Karpas-422 (cell line): ENCODE results near the gene PLA2G12B. TPM values are rescaled to one million over a fixed set of nuclear protein-coding genes. Genes with fewer than 3 reads are reported as not detected.
"Not testable (repeated sequence)": the region's sequence is repeated elsewhere in the genome, so short reads cannot be mapped to it uniquely, and the experiment has no call there.

Experiments used
- DNase-seq: peaks from one replicate; pipeline ENCODE4 v3.0.0-alpha.2; 2015
- H2AFZ ChIP-seq: fragments of 200-600 bp; sonication (generic); 2 replicates; pipeline ENCODE4 v1.6.1; 2014; ENCODE audit warnings: antibody characterized with exemption, low read length, mixed read lengths
- H3K27ac ChIP-seq: fragments of 200-600 bp; sonication (generic); 2 replicates; pipeline ENCODE4 v1.5.1; 2014; ENCODE audit warnings: mild to moderate bottlenecking, low read length, moderate library complexity
- H3K27me3 ChIP-seq: fragments of 200-600 bp; sonication (generic); 2 replicates; pipeline ENCODE4 v1.6.1; 2014; ENCODE audit warnings: low read length, mixed read lengths
- H3K36me3 ChIP-seq: fragments of 200-600 bp; sonication (generic); 2 replicates; pipeline ENCODE4 v1.6.1; 2014; ENCODE audit warnings: low read length, mixed read lengths; ENCODE audit not compliant: insufficient read depth
- H3K4me1 ChIP-seq: fragments of 200-600 bp; sonication (generic); 2 replicates; pipeline ENCODE4 v1.6.1; 2014; ENCODE audit warnings: mild to moderate bottlenecking, low read length, mixed read lengths
- H3K4me2 ChIP-seq: fragments of 200-600 bp; sonication (generic); 2 replicates; pipeline ENCODE4 v1.6.1; 2014; ENCODE audit warnings: low read length, low read depth, mild to moderate bottlenecking; ENCODE audit not compliant: poor library complexity, severe bottlenecking
- H3K4me3 ChIP-seq: fragments of 200-600 bp; sonication (generic); 2 replicates; pipeline ENCODE4 v1.5.1; 2014; ENCODE audit warnings: mild to moderate bottlenecking, antibody characterized with exemption, low read length, mixed read lengths
- H3K79me2 ChIP-seq: fragments of 200-600 bp; sonication (generic); 2 replicates; pipeline ENCODE4 v1.6.1; 2014; ENCODE audit warnings: mild to moderate bottlenecking, low read length, mixed read lengths
- H3K9ac ChIP-seq: fragments of 200-600 bp; sonication (generic); 2 replicates; pipeline ENCODE4 v1.6.0; 2014; ENCODE audit warnings: low read length
- H3K9me2 ChIP-seq: fragments of 200-600 bp; sonication (generic), shearing (Covaris generic); replicated peaks from 2 replicates; pipeline ENCODE4 v1.6.0; 2014; ENCODE audit warnings: mild to moderate bottlenecking, low read length, moderate library complexity; ENCODE audit not compliant: insufficient read depth
- H3K9me3 ChIP-seq: fragments of 300-700, 200-600 bp; sonication (generic); 2 replicates; pipeline ENCODE4 v1.6.1; 2014; ENCODE audit warnings: low read length, mixed read lengths
- H4K20me1 ChIP-seq: fragments of 200-600 bp; sonication (generic); 2 replicates; pipeline ENCODE4 v1.6.1; 2014; ENCODE audit warnings: mild to moderate bottlenecking, antibody characterized with exemption, low read length, low read depth; ENCODE audit not compliant: insufficient read depth
- total RNA-seq: library from RNA; depleted of rRNA; stranded (reverse); fragments of >200 nt; shearing (Covaris generic); gene quantifications from 2 replicates; pipeline ENCODE4 v1.2.3, GENCODE V29; 2014; ENCODE audit warnings: low replicate concordance

PLA2G12B gene
- total RNA-seq, 1 experiment from 2014 or later = not detected

DNA sequence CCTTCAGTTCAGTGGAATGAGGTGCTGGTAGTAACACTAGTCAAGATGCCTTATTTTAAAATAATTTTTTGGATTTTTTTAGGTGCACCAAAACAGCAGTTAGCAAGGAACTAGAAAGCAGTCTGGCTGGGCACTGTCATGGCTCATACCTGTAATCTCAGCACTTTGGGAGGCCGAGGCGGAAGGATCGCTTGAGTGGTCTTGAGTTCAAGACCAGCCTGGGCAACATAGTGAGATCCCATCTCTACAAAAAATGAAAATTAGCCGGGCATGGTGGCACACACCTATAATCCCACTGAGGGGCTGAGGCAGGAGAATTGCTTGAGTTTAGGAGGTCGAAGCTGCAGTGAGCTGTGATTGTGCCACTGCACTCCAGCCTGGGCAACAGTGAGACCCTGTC lies 25.8 kb downstream of the PLA2G12B start:
- H4K20me1 ChIP-seq = no peaks in the 10 kb centered on the region
- no peaks in the 10 kb centered on the region for H3K9me3 ChIP-seq
- no peak overlapping the region for H3K9ac ChIP-seq
- H3K9me2 ChIP-seq = no peaks in the 10 kb centered on the region
- H2AFZ ChIP-seq = no peak overlapping the region
- H3K4me1 ChIP-seq = no peaks in the 10 kb centered on the region
- no peaks in the 10 kb centered on the region for H3K36me3 ChIP-seq
- no peak overlapping the region for H3K4me2 ChIP-seq
- no peak overlapping the region for H3K4me3 ChIP-seq
- no peaks in the 10 kb centered on the region for H3K79me2 ChIP-seq
- H3K27ac ChIP-seq = no peak overlapping the region
- H3K27me3 ChIP-seq = no peaks in the 10 kb centered on the region
- no peak for DNase-seq

DNA sequence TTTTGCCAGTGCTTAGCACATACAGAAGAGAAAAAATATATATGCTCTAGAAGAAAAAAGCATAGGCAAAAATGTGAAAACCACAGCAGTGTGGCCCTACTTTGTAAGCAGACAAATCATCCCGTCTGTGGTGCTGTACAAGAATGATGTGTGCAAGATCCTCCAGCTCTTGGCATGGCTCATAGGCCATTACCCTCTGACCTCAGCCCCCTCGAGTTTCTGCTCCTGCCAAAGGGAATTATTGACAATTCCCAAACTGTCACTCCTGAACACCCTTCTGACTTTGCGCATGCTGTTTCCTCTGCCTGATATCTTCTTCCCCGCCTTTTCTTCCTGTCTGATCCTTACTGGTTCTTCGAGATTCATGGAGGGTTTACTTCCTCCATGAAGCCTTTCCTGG lies 27.1 kb downstream of the PLA2G12B start:
- Histone ChIP-seq H3K4me1 (no peaks in the 10 kb centered on the region), H3K9me3 (no peaks in the 10 kb centered on the region), H3K79me2 (no peaks in the 10 kb centered on the region), H4K20me1 (no peaks in the 10 kb centered on the region), H3K4me3 (no peak overlapping the region), H3K9me2 (no peaks in the 10 kb centered on the region), H2AFZ (no peak overlapping the region), H3K36me3 (no peaks in the 10 kb centered on the region), H3K27ac (no peak overlapping the region), H3K4me2 (no peak overlapping the region), H3K9ac (no peak overlapping the region), H3K27me3 (no peaks in the 10 kb centered on the region)
- no peak for DNase-seq

DNA sequence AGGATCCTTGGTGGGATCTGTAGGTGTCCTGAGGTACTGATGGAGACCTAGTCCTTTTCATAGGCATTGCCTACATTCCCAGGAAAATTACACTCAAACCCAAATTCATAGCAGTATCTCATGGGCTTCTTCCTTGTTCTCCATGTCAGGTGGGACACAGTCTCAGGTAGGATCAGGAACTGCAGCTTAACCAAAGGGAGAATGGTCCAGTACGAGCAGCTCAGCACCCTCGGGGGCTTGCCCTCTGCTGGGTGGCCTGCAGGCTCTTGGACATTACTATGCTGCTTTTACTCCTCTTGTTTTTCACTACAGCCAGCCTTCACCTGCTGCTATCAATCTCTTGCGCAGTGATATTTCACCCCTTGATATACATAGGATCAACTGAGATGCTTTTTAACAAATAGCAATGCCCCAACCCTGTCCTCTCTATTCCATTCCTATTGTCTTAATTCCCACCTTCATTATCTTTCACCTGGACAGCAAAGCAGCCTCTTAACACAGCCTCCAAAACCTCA lies 28.6 kb downstream of the PLA2G12B start:
- no peak overlapping the region for H3K4me3 ChIP-seq
- H4K20me1 ChIP-seq = no peaks in the 10 kb centered on the region
- H2AFZ ChIP-seq = no peak overlapping the region
- no peak overlapping the region for H3K27ac ChIP-seq
- no peaks in the 10 kb centered on the region for H3K79me2 ChIP-seq
- H3K27me3 ChIP-seq = no peaks in the 10 kb centered on the region
- DNase-seq = no peak
- no peaks in the 10 kb centered on the region for H3K9me3 ChIP-seq
- H3K9ac ChIP-seq = no peak overlapping the region
- no peaks in the 10 kb centered on the region for H3K4me1 ChIP-seq
- no peak overlapping the region for H3K4me2 ChIP-seq
- no peaks in the 10 kb centered on the region for H3K9me2 ChIP-seq
- H3K36me3 ChIP-seq = no peaks in the 10 kb centered on the region

DNA sequence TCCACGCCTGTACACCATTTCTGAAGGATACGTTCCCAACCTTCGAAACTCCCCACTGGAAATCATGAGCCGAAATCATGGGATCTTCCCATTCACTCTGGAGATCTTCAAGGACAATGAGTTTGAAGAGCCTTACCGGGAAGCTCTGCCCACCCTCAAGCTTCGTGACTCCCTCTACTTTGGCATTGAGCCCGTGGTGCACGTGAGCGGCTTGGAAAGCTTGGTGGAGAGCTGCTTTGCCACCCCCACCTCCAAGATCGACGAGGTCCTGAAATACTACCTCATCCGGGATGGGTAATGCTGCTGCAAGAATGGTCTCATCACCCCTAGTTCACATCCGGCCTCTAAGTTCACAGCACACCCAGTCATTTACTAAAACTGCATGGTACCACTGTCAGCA lies 30.3 kb downstream of the PLA2G12B start:
- Histone ChIP-seq H3K79me2 (no peaks in the 10 kb centered on the region), H3K4me2 (no peak overlapping the region), H2AFZ (no peak overlapping the region), H3K4me3 (no peak overlapping the region), H3K27ac (no peak overlapping the region), H3K27me3 (no peaks in the 10 kb centered on the region), H3K9me3 (no peaks in the 10 kb centered on the region), H3K9me2 (no peaks in the 10 kb centered on the region), H3K4me1 (no peaks in the 10 kb centered on the region), H4K20me1 (no peaks in the 10 kb centered on the region), H3K36me3 (no peaks in the 10 kb centered on the region), H3K9ac (no peak overlapping the region)
- no peak for DNase-seq

DNA sequence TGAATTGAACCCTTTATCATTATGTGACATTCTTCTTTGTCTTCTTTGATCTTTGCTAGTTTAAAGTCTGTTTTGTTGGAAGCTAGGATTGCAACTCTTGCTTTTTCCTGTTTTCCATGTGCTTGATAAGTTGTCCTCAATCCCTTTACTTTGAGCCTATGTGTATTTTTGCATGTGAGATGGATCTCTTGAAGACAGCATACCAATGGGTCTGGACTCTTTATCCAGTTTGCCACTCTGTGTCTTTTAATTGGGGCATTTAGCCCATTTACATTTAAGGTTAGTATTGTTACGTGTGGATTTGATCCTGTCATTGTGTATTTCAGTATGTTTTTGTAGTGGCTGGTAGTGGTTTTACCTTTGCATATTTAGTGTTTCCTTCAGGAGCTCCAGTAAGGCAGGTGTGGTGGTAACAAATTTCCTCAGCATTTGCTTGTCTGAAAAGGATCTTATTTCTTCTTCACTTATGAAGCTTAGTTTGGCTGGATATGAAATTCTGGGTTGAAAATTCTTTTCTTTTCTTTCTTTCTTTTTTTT lies 33.4 kb downstream of the PLA2G12B start:
- not testable (repeated sequence) for H2AFZ ChIP-seq, H3K4me3 ChIP-seq, H3K36me3 ChIP-seq, H3K9me3 ChIP-seq, H3K9ac ChIP-seq, H3K9me2 ChIP-seq, H3K4me2 ChIP-seq, H3K79me2 ChIP-seq, H4K20me1 ChIP-seq, DNase-seq, H3K4me1 ChIP-seq, H3K27me3 ChIP-seq, H3K27ac ChIP-seq

DNA sequence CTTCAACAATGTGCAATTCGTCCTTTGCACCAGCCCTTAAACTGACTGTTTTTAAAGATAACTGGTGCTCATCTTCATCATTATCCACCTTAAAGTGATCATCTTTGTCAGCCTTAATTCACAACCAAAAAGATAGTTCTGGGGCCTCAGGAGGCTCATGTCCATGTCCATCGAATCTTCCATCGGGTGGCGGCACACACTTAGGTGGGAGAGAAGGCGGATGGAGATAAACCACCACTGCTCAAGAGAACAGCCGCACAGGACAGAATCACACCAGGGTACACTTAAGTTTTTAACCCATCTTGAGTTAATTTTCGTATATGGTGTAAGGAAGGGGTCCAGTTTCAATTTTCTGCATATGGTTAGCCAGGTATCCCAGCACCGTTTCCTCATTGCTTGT lies 36.3 kb downstream of the PLA2G12B start:
- no peak for DNase-seq
- Histone ChIP-seq H3K4me2 (no peak overlapping the region), H3K9me2 (no peaks in the 10 kb centered on the region), H3K27ac (no peak overlapping the region), H3K9ac (no peak overlapping the region), H3K36me3 (no peaks in the 10 kb centered on the region), H3K27me3 (no peaks in the 10 kb centered on the region), H3K79me2 (no peaks in the 10 kb centered on the region), H2AFZ (no peak overlapping the region), H4K20me1 (no peaks in the 10 kb centered on the region), H3K4me3 (no peak overlapping the region), H3K9me3 (no peaks in the 10 kb centered on the region), H3K4me1 (peaks cover 6% of the 10 kb centered on the region)

DNA sequence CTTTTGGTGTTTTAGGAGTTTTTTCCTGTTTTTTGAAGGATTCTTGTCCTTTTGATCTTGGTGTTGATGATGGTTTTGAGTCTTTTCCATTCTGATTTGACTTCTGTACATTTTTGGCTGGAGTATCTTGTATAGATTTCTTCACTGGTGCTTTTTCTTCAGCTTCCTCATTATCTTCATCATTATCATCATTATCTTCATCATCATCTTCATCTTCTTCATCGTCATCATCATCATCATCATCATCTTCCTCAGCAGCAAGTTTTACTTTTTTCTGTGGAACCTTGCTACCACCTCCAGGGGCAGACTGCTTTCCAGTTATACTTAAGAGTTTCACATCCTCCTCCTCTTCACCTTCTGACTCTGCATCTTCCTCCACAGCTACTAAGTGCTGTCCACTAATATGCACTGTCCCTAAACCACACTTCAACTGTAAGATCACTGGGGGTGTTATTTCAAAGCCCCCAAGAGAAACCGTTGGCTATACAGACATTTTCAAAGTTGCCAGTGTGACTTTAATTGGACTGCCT lies 36.7 kb downstream of the PLA2G12B start:
- not testable (repeated sequence) for H3K79me2 ChIP-seq, H3K9me2 ChIP-seq, H3K4me3 ChIP-seq, H3K9me3 ChIP-seq, H2AFZ ChIP-seq, H4K20me1 ChIP-seq, H3K4me2 ChIP-seq, H3K27ac ChIP-seq, H3K4me1 ChIP-seq, H3K9ac ChIP-seq, H3K27me3 ChIP-seq, H3K36me3 ChIP-seq
- DNase-seq = peak; percentile 56

DNA sequence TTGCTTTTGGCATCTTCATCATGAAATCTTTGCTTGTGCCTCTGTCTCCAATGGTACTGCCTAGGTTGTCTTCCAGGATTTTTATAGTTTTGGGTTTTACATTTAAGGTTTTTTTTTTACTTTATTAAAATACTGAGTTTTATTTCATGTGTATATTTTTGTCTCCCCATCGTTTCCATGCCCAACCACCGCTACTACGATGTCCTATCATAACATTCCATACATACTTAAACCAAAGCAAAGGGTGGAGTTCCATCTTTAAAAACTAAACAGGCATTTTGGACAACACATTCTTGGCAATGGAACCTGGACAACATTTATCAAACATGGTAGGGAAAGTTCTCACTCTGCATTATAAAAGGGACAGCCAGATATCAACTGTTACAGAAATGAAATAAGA lies 37.4 kb downstream of the PLA2G12B start:
- H3K79me2 ChIP-seq, H2AFZ ChIP-seq, H3K36me3 ChIP-seq, H4K20me1 ChIP-seq, H3K27me3 ChIP-seq, H3K9ac ChIP-seq, H3K4me2 ChIP-seq, DNase-seq, H3K4me3 ChIP-seq, H3K9me2 ChIP-seq, H3K9me3 ChIP-seq, H3K4me1 ChIP-seq, H3K27ac ChIP-seq: not testable (repeated sequence)

DNA sequence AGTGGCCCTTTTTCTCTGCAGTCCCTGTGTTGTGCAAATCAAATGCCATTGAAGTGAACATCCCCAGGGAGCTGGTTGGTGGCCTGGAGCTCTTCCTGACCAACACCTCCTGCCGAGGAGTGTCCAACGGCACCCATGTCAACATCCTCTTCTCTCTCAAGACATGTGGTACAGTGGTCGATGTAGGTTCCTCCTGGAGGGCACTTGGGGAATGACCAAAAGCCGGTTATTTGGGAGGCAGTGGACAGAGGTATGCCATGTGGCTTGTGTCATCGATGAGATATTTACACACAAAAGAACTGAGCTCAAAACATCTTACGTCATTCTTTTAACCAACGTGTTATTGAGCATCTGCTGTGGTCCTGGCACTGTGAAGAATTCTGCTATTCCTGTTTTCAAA lies 41.3 kb downstream of the PLA2G12B start:
- Histone ChIP-seq H3K4me1 (peaks cover 6% of the 10 kb centered on the region), H4K20me1 (no peaks in the 10 kb centered on the region), H3K27ac (no peak overlapping the region), H3K27me3 (no peaks in the 10 kb centered on the region), H3K9me2 (no peaks in the 10 kb centered on the region), H3K36me3 (no peaks in the 10 kb centered on the region), H2AFZ (no peak overlapping the region), H3K9ac (no peak overlapping the region), H3K4me3 (no peak overlapping the region), H3K4me2 (no peak overlapping the region), H3K79me2 (no peaks in the 10 kb centered on the region), H3K9me3 (no peaks in the 10 kb centered on the region)
- DNase-seq = no peak
